AG04449 (cell line): ENCODE data around the gene KLF8.
A peak's percentile ranks its signal among the peaks of the same experiment; 100 is the strongest.

Experiments used
- CTCF ChIA-PET: fragments of 350-600 bp; formaldehyde crosslinking; extraction: SDS; loops from one replicate; lab custom pipeline; 2021; ENCODE audit warnings: antibody characterized with exemption; lab: Yijun Ruan, JAX
- POLR2A ChIA-PET: fragments of 400-600, 350-600 bp; formaldehyde crosslinking; extraction: SDS; loops from one replicate; lab custom pipeline; 2020; ENCODE audit warnings: antibody characterized with exemption, inconsistent platforms; lab: Yijun Ruan, JAX
- DNase-seq: peaks from one replicate; pipeline ENCODE4 v3.0.0-alpha.2; 2010; ENCODE audit warnings: low read depth, low spot score
- H3K4me3 ChIP-seq: 2 replicates; pipeline ENCODE4 v1.5.1; 2011; ENCODE audit warnings: low read depth, mild to moderate bottlenecking, control low read depth, low read length
- TF ChIP-seq, protein P1 (sequence below): IDR thresholded peaks from one replicate; pipeline ENCODE4 v1.5.1; 2011; ENCODE audit warnings: mild to moderate bottlenecking, moderate library complexity, low read length, control low read depth, inconsistent platforms; ENCODE audit not compliant: insufficient read depth; ENCODE audit errors: missing control alignments

The KLF8 gene

DNA sequence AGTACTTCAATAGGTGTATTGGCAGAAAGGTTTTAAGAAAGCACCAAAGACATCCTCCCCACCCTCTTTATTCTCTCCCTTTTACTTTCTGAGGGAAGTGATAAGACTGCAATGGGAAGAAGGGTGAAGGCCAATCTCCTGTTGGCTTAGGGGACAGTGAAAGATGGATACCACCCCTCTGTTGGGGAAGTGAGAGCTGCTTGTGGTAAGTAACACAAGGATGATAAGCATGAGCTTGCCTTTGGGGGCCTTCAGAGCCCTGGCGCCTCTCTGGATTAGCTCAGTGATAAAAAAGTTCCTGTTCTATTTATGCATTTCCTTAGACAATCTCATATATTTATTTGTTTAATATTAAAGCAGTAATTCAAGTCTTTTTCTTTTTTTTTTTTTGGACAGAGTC, 5.2 kb upstream of the KLF8 start:
- CTCF ChIA-PET: no interaction called here
- no peak for DNase-seq

DNA sequence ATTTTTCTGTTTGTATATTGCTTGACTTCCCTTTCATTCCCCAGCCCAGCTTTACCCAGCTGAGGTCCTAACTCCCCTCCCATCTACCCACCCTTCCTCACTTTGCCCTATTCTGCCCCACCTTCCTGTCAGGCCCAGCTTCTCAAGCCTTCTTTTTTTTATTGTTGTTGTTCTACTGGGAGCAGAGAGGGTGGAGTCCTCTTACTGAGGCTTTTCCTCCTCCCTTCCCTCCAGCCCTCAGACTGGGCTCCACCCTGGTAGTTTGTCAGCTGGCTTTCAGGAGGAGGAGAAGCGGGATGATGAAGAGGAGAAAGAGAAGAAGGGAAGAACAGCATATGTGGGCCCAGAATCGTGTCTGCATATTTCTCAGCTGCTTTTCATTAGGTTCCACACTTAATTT, 3.2 kb upstream of the KLF8 start:
- no peak overlapping the region for H3K4me3 ChIP-seq
- ChIA-PET POLR2A (no interaction called here), CTCF (no interaction called here)
- DNase-seq: no peak
- TF ChIP-seq, protein P1, sequence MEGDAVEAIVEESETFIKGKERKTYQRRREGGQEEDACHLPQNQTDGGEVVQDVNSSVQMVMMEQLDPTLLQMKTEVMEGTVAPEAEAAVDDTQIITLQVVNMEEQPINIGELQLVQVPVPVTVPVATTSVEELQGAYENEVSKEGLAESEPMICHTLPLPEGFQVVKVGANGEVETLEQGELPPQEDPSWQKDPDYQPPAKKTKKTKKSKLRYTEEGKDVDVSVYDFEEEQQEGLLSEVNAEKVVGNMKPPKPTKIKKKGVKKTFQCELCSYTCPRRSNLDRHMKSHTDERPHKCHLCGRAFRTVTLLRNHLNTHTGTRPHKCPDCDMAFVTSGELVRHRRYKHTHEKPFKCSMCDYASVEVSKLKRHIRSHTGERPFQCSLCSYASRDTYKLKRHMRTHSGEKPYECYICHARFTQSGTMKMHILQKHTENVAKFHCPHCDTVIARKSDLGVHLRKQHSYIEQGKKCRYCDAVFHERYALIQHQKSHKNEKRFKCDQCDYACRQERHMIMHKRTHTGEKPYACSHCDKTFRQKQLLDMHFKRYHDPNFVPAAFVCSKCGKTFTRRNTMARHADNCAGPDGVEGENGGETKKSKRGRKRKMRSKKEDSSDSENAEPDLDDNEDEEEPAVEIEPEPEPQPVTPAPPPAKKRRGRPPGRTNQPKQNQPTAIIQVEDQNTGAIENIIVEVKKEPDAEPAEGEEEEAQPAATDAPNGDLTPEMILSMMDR: no peak

More for the DNA sequence above, 5.2 kb upstream of the KLF8 start:
- H3K4me3 ChIP-seq: no peak overlapping the region
- POLR2A ChIA-PET: no interaction called here
- TF ChIP-seq, protein P1: no peak

DNA sequence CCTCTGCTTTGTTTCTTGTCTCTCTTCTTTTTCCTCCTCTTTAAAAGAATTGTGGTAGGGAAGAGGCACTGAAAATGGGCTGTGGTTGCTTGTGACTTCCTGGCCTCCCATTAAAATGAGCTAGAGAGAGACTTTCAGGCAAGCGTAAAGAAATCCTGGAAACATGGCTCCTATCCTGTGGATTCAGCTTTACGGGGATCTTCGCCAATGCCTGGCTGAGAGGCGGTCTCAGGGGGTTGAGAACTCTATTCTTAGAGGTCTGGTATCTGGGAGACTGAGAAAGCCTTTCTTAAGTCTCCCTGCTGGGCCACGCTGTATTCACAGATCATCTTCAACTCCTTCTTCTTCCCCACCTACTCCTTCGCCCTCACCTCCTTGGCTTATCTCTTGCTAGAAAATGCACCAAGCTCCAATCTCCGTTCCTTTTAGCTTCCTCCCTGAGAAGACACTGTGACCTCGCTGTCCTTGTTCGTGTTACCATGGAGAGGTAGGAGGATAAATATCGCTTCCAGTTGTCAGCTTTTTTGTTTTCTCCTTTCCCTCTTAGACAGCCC, 542 bp upstream of the KLF8 start:
- no peak overlapping the region for H3K4me3 ChIP-seq
- ChIA-PET POLR2A (no interaction called here), CTCF (no interaction called here)
- DNase-seq: no peak
- TF ChIP-seq, protein P1: no peak

DNA sequence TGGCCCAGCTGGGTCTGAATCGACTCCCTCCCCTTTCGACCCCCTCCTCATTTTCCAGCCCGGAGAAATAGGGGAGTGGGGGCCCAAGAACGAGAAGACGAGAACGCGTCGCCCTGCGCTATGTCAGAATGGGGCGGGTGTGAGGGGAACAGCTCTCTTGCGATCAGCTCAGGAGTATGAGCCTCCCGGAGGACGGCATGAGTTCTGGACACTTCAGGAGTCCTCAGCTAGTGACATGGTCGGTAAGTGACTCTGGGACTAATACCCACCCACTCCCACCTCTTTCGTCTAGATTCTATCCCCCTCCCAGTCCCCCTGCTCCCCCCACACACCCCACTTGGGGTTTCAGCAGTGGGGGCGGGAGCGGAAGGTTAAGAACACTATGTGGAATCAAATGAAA, 944 bp downstream of the KLF8 start:
- TF ChIP-seq, protein P1: no peak
- H3K4me3 ChIP-seq: no peak overlapping the region
- no peak for DNase-seq
- ChIA-PET CTCF (no interaction called here), POLR2A (no interaction called here)

DNA sequence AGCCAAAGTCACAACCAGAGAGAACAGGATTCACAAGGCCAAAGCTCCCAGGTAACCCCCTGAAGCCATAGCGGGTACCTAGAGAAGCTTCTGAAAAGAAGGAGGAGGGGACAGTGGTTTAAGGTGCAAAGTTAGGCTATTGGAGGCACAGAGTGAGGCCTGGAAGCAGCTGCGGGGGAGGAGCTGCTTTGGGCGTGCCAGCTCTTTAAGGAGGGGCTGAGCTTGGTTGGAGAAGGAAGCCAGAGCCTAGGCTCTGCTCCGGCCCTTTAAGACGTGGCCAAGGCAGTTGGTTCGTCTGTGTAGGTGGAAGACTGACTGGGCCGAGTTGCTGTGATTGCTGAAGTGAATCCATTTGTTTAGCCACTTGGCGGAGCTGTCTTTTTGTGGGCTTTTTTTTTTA, 1.5 kb downstream of the KLF8 start:
- ChIA-PET CTCF (no interaction called here), POLR2A (no interaction called here)
- TF ChIP-seq, protein P1: no peak
- no peak overlapping the region for H3K4me3 ChIP-seq
- no peak for DNase-seq

DNA sequence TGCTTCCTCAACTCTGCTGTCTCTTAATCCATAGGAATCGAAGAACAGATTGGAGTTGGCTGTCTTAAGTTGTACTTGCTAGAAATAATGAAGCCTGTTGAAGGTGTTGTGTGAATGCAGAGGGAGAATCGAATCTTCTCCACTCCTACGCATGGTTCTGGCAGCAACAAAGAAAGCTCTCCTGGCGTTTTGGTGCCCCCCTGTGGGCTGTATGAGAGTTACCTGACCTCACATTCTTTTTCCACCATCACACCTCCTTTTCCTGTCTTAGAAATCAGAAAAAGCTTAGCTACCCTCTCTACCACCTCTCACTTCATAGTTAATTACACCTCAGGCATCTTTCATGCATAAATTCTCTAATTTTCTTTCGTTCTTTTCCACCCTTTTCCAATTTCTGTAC, 16.3 kb downstream of the KLF8 start:
- DNase-seq: no peak
- CTCF ChIA-PET: interaction anchor here (0.7 to 3.1 kb wide), 6 partner anchors 479 to 1249 kb away, joined by 3 to 20 read pairs (median 4); partner anchors contain the start of gene MAGEH1
- POLR2A ChIA-PET: no interaction called here
- no peak overlapping the region for H3K4me3 ChIP-seq
- TF ChIP-seq, protein P1: peak; percentile 46
